T-cell (primary cell): ENCODE measurements around the gene IL16. TPM values are rescaled to one million over a fixed set of nuclear protein-coding genes. Genes with fewer than 3 reads are reported as not detected.

ENCODE experiments used
- ATAC-seq, 4 experiments: fragments of 200-7000 bp in 3 of 4; fragments of 150-1000 bp in 1 of 4; cut with Tn5 transposase; replicated peaks in 1 of 4; 1 replicate in 3 of 4; 2 replicates in 1 of 4; pipeline ENCODE4 v1.10.0; 2021; ENCODE audit warnings: moderate library complexity in 3 of 4, mild to moderate bottlenecking in 2 of 4, moderate number of reproducible peaks in 1 of 4
- CTCF ChIA-PET, 2 donors: fragments of 300-600 bp; sonication (Branson Sonifier 250); formaldehyde crosslinking; loops; one replicate each; lab custom pipeline; 2022; ENCODE audit warnings: antibody characterized with exemption in 2 of 2; lab: Charles Lee
- POLR2A ChIA-PET, 2 donors: fragments of 300-600 bp; sonication (Branson Sonifier 250); formaldehyde crosslinking; loops; one replicate each; lab custom pipeline; 2022; ENCODE audit warnings: antibody characterized with exemption in 2 of 2; lab: Charles Lee
- DNase-seq, 35 experiments: peaks; one replicate each; pipeline versions ENCODE4 v3.0.0 to v3.0.0-alpha.2; 2013 to 2023
- H3K27ac ChIP-seq: one replicate; pipeline ENCODE4 v1.5.1; 2013; ENCODE audit warnings: low read length
- H3K27me3 ChIP-seq, 2 experiments: replicated peaks in 1 of 2; 1 replicate in 1 of 2; 2 replicates in 1 of 2; pipeline versions ENCODE4 v1.6.1 to v1.7.0; 2013; ENCODE audit warnings: low read length in 1 of 2, mixed read lengths in 1 of 2; ENCODE audit not compliant: control insufficient read depth in 2 of 2, insufficient read depth in 2 of 2; ENCODE audit errors: extremely low read depth in 1 of 2
- H3K36me3 ChIP-seq, 2 donors: 1 replicate in 1 of 2; 2 replicates in 1 of 2; pipeline versions ENCODE4 v1.6.1 to v1.7.0; 2013; ENCODE audit warnings: low read length in 1 of 2; ENCODE audit not compliant: control insufficient read depth in 2 of 2, insufficient read depth in 1 of 2; ENCODE audit errors: extremely low read depth in 1 of 2
- H3K4me1 ChIP-seq, 2 experiments: 1 replicate in 1 of 2; 2 replicates in 1 of 2; pipeline versions ENCODE4 v1.6.1 to v1.7.0; 2013; ENCODE audit warnings: low read length in 2 of 2, mixed read lengths in 1 of 2; ENCODE audit not compliant: insufficient read depth in 2 of 2, control insufficient read depth in 1 of 2; ENCODE audit errors: extremely low read depth in 1 of 2
- H3K4me3 ChIP-seq, 2 donors: 1 replicate in 1 of 2; 2 replicates in 1 of 2; pipeline versions ENCODE4 v1.5.1 to v1.7.0; 2013; ENCODE audit warnings: mild to moderate bottlenecking in 2 of 2, low read length in 1 of 2, moderate library complexity in 1 of 2; ENCODE audit not compliant: control insufficient read depth in 1 of 2; ENCODE audit errors: extremely low read depth in 1 of 2
- H3K9me3 ChIP-seq: 2 replicates; pipeline ENCODE4 v1.7.0; 2013
- H3K27ac Mint-ChIP-seq, 2 donors: one replicate each; pipeline ENCODE4 v1.8.0; 2020 to 2021; ENCODE audit warnings: mild to moderate bottlenecking in 2 of 2, mixed read lengths in 2 of 2
- H3K27me3 Mint-ChIP-seq, 2 donors: one replicate each; pipeline ENCODE4 v1.8.0; 2021 to 2022; ENCODE audit warnings: mixed read lengths in 2 of 2
- H3K36me3 Mint-ChIP-seq: one replicate; pipeline ENCODE4 v1.8.0; 2021; ENCODE audit warnings: mixed read lengths
- H3K4me1 Mint-ChIP-seq, 3 donors: one replicate each; pipeline ENCODE4 v1.8.0; 2020 to 2022; ENCODE audit warnings: mixed read lengths in 3 of 3, mild to moderate bottlenecking in 1 of 3
- H3K4me3 Mint-ChIP-seq, 3 donors: one replicate each; pipeline ENCODE4 v1.8.0; 2020 to 2022; ENCODE audit warnings: mild to moderate bottlenecking in 3 of 3, mixed read lengths in 3 of 3, moderate library complexity in 3 of 3
- H3K9me3 Mint-ChIP-seq, 3 donors: one replicate each; pipeline ENCODE4 v1.8.0; 2020 to 2022; ENCODE audit warnings: mixed read lengths in 3 of 3
- WGBS: methylation state at CpG from one replicate; pipeline ENCODE4 v1.1.5; 2013; ENCODE audit warnings: missing lambda C conversion rate; ENCODE audit not compliant: insufficient coverage; 5-methylcytosine and 5-hydroxymethylcytosine counted together
- total RNA-seq, 35 experiments: library from RNA in 6 of 35; stranded (reverse) in 6 of 35; fragments of 120-200 nt in 1 of 35; gene quantifications; one replicate each; pipeline versions ENCODE4 v1.2.1 to v1.2.4 and lab custom pipeline; 2013 to 2026

Gene IL16
- total RNA-seq, 5 donors from 2014 or later (not counting 1 experiment from before 2014, with no cell fraction given) = 143 to 319 (median 299) TPM

DNA sequence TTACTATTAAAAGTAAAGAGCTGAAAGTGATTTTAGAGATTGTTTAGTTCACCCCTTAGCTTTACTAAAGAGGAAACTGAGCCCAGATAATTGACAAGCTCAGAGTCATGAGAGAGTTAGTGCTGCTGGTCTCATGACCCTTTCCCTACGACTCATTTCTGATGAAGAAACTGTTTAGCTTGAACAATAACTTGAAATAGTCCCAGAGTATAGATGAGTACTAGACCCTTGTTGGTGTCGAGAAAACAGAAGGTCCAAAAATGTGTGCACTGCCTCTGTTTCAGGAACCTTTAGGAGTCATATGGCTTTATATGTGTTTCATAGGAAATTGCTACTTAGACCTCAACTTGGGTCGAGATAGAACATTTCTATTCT lies 58.2 kb downstream of the IL16 start:
- POLR2A ChIA-PET = no interaction called here
- Histone ChIP-seq H3K4me3 (no peak overlapping the region), H3K27ac (no peak overlapping the region), H3K36me3 (no peaks in the 10 kb centered on the region), H3K27me3 (peaks cover 0 to 12% of the 10 kb centered on the region in 2 experiments), H3K9me3 (no peaks in the 10 kb centered on the region), H3K4me1 (no peaks in the 10 kb centered on the region)
- peak overlapping the region in 1 of 3 donors; percentile 41 for H3K4me3 Mint-ChIP-seq
- peak overlapping the region in 1 of 2 donors; percentile 86 for H3K27ac Mint-ChIP-seq
- ATAC-seq (peak in 1 of 4 experiments; percentile 9), DNase-seq (no peak)
- peaks cover 13 to 21% of the 10 kb centered on the region in 2 donors for H3K27me3 Mint-ChIP-seq
- peaks cover 0 to 11% (median 4%) of the 10 kb centered on the region in 3 donors for H3K9me3 Mint-ChIP-seq
- peaks cover 0 to 32% (median 0%) of the 10 kb centered on the region in 3 donors for H3K4me1 Mint-ChIP-seq
- H3K36me3 Mint-ChIP-seq = no peaks in the 10 kb centered on the region
- no CpG with 5 or more reads among the region's 3 CpGs for WGBS
- CTCF ChIA-PET = interaction anchor here (0.6 to 1.0 kb wide), 3 partner anchors 8 to 219 kb away, joined by 3 read pairs; no protein-coding TSS in a partner anchor

- DNase-seq (no peak), ATAC-seq (no peak)
- Histone ChIP-seq H3K9me3 (no peaks in the 10 kb centered on the region), H3K4me3 (no peak overlapping the region), H3K36me3 (no peaks in the 10 kb centered on the region), H3K27me3 (peaks cover 0 to 8% of the 10 kb centered on the region in 2 experiments), H3K4me1 (no peaks in the 10 kb centered on the region), H3K27ac (no peak overlapping the region)
- peak overlapping the region in 1 of 2 donors; percentile 86 for H3K27ac Mint-ChIP-seq
- H3K27me3 Mint-ChIP-seq = peaks cover 9 to 18% of the 10 kb centered on the region in 2 donors
- POLR2A ChIA-PET = no interaction called here
- WGBS = 73% methylated on average over 3 of the region's 5 CpGs
- H3K4me3 Mint-ChIP-seq = no peak overlapping the region
- H3K36me3 Mint-ChIP-seq = no peaks in the 10 kb centered on the region
- H3K9me3 Mint-ChIP-seq = peaks cover 0 to 7% (median 1%) of the 10 kb centered on the region in 3 donors
- CTCF ChIA-PET = interaction anchor here (0.6 to 1.0 kb wide), 3 partner anchors 8 to 219 kb away, joined by 3 read pairs; no protein-coding TSS in a partner anchor
- H3K4me1 Mint-ChIP-seq = peaks cover 0 to 32% (median 0%) of the 10 kb centered on the region in 3 donors
Observed at GRCh38 chr15:81255315-81255957, 58.8 kb downstream of the IL16 start.

GRCh38 chr15:81255958-81256320 lies 59.3 kb downstream of the IL16 start:
- H3K27ac ChIP-seq = no peak overlapping the region
- DNase-seq (no peak), ATAC-seq (no peak)
- H3K4me3 ChIP-seq = no peak overlapping the region
- H3K27me3 ChIP-seq = peaks cover 0 to 8% of the 10 kb centered on the region in 2 experiments
- H3K9me3 ChIP-seq = no peaks in the 10 kb centered on the region
- H3K27me3 Mint-ChIP-seq = peaks cover 8 to 17% of the 10 kb centered on the region in 2 donors
- no peak overlapping the region for H3K27ac Mint-ChIP-seq
- peaks cover 0 to 32% (median 0%) of the 10 kb centered on the region in 3 donors for H3K4me1 Mint-ChIP-seq
- H3K4me3 Mint-ChIP-seq = no peak overlapping the region
- ChIA-PET CTCF (interaction anchor here in 1 of 2 donors (0.7 kb wide), 1 partner anchor 389 kb away, joined by 7 read pairs; no protein-coding TSS in a partner anchor), POLR2A (no interaction called here)
- H3K9me3 Mint-ChIP-seq = peaks cover 0 to 5% (median 0%) of the 10 kb centered on the region in 3 donors
- H3K36me3 Mint-ChIP-seq = no peaks in the 10 kb centered on the region
- H3K4me1 ChIP-seq = no peaks in the 10 kb centered on the region
- no peaks in the 10 kb centered on the region for H3K36me3 ChIP-seq

- ChIA-PET CTCF (interaction anchor here in 1 of 2 donors (0.7 kb wide), 1 partner anchor 390 kb away, joined by 7 read pairs; no protein-coding TSS in a partner anchor), POLR2A (no interaction called here)
- Histone ChIP-seq H3K9me3 (no peaks in the 10 kb centered on the region), H3K27ac (no peak overlapping the region), H3K4me1 (no peaks in the 10 kb centered on the region), H3K27me3 (peaks cover 0 to 17% of the 10 kb centered on the region in 2 experiments), H3K4me3 (no peak overlapping the region), H3K36me3 (no peaks in the 10 kb centered on the region)
- DNase-seq (no peak), ATAC-seq (no peak)
- Mint-ChIP-seq H3K9me3 (no peaks in the 10 kb centered on the region), H3K4me3 (no peak overlapping the region), H3K27ac (no peak overlapping the region), H3K4me1 (peaks cover 0 to 32% (median 0%) of the 10 kb centered on the region in 3 donors), H3K27me3 (peaks cover 4 to 16% of the 10 kb centered on the region in 2 donors), H3K36me3 (no peaks in the 10 kb centered on the region)
- no CpG with 5 or more reads among the region's 1 CpG for WGBS
Observed at GRCh38 chr15:81256916-81257315, 60.2 kb downstream of the IL16 start.

DNA sequence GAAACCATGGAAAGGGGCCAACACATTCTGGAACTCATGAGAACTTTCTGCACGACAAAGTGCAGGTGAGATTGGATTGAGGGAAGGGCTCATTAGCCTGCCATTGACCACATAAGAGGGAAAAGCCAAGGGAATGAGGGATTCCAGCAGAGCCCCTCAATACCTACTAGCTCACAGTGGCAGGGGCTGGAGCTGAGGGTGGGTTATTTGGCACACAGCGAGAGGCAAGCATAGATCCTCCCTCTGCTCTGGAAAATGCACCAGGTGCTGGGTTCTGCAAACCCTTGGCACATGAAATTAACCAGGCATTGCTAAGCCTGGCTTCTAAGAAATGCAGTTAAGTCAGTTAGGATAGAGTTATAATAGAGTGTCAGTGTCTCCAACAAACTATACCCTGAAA lies 60.8 kb downstream of the IL16 start:
- WGBS = 25% methylated on average over 1 of the region's 2 CpGs
- Histone ChIP-seq H3K36me3 (no peaks in the 10 kb centered on the region), H3K27ac (no peak overlapping the region), H3K4me3 (no peak overlapping the region), H3K9me3 (no peaks in the 10 kb centered on the region), H3K27me3 (peaks cover 0 to 17% of the 10 kb centered on the region in 2 experiments), H3K4me1 (no peaks in the 10 kb centered on the region)
- POLR2A ChIA-PET = no interaction called here
- Mint-ChIP-seq H3K9me3 (no peaks in the 10 kb centered on the region), H3K36me3 (no peaks in the 10 kb centered on the region), H3K27me3 (peaks cover 4 to 14% of the 10 kb centered on the region in 2 donors), H3K27ac (no peak overlapping the region), H3K4me1 (peaks cover 0 to 32% (median 0%) of the 10 kb centered on the region in 3 donors), H3K4me3 (no peak overlapping the region)
- DNase-seq (no peak), ATAC-seq (no peak)
- CTCF ChIA-PET = no interaction called here

- Mint-ChIP-seq H3K27ac (no peak overlapping the region), H3K36me3 (no peaks in the 10 kb centered on the region), H3K4me3 (no peak overlapping the region), H3K27me3 (peaks cover 4 to 14% of the 10 kb centered on the region in 2 donors), H3K9me3 (no peaks in the 10 kb centered on the region), H3K4me1 (peaks cover 0 to 25% (median 0%) of the 10 kb centered on the region in 3 donors)
- ATAC-seq (no peak), DNase-seq (no peak)
- Histone ChIP-seq H3K36me3 (no peaks in the 10 kb centered on the region), H3K27ac (no peak overlapping the region), H3K9me3 (no peaks in the 10 kb centered on the region), H3K4me1 (no peaks in the 10 kb centered on the region), H3K4me3 (no peak overlapping the region), H3K27me3 (peaks cover 0 to 18% of the 10 kb centered on the region in 2 experiments)
- no CpG with 5 or more reads among the region's 8 CpGs for WGBS
- POLR2A ChIA-PET = no interaction called here
- CTCF ChIA-PET = no interaction called here
Observed at GRCh38 chr15:81258455-81258854, 61.8 kb downstream of the IL16 start.
